Epithelial cell of proximal tubule (primary cell): ENCODE results near the gene H2BK1. TPM values are rescaled to one million over a fixed set of nuclear protein-coding genes. Genes with fewer than 3 reads are reported as not detected.
A peak's percentile ranks its signal among the peaks of the same experiment; 100 is the strongest.

Source experiments
- DNase-seq: peaks from one replicate; pipeline ENCODE4 v3.0.0-alpha.2; 2011; ENCODE audit warnings: low read depth
- H3K4me3 ChIP-seq: 2 replicates; pipeline ENCODE4 v1.5.1; 2011; ENCODE audit warnings: low read depth, mild to moderate bottlenecking, low read length
- total RNA-seq: library from RNA; depleted of rRNA; stranded (reverse); fragments of >200 nt; gene quantifications from 2 replicates; pipeline ENCODE4 v1.2.3, GENCODE V29; 2015
- TF ChIP-seq, protein P1 (sequence below): conservative IDR thresholded peaks from 2 replicates; pipeline ENCODE4 v1.5.1; 2012; ENCODE audit warnings: low read depth, mild to moderate bottlenecking, low read length

H2BK1 gene
- total RNA-seq, 1 donor from 2014 or later, result not detected

DNA sequence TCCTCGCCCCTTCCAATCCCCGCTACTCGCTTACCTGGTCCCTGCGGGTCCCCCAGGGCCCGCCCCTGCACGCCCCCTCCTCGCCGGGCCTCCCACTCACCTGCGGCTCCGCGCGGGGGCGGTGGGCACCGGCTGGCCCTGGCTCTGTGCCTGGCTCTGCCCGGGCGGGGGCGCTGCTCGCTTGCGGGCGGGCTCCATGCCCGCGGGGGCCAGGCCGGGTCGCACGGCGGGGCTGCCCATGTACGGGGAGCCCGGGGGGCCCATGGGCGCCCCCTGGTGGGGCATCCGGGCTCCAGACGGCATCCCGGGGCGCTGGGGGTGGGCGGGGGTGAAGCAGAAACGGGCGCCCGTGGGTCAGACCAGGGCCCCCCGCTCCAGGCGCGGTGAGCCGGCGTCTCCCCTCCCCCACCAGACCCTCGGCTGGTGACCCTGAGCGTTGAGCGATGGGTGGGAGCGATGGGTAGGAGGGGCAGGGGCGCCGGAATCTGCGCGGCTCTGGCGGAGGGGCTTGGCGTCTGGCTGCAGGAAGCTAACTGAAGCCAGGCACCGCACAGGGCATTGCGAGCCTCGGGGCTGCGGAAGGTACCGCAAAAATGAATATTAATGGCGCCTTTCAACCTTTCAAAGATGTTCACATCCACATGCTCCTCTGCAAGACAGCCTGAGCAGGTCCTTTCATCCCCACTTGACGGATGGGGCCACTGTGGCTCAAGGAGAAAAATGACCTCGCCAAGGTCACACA, 35.2 kb upstream of the H2BK1 start:
- DNase-seq, result no peak
- H3K4me3 ChIP-seq, result peak overlapping the region; percentile 22
- TF ChIP-seq, protein P1, sequence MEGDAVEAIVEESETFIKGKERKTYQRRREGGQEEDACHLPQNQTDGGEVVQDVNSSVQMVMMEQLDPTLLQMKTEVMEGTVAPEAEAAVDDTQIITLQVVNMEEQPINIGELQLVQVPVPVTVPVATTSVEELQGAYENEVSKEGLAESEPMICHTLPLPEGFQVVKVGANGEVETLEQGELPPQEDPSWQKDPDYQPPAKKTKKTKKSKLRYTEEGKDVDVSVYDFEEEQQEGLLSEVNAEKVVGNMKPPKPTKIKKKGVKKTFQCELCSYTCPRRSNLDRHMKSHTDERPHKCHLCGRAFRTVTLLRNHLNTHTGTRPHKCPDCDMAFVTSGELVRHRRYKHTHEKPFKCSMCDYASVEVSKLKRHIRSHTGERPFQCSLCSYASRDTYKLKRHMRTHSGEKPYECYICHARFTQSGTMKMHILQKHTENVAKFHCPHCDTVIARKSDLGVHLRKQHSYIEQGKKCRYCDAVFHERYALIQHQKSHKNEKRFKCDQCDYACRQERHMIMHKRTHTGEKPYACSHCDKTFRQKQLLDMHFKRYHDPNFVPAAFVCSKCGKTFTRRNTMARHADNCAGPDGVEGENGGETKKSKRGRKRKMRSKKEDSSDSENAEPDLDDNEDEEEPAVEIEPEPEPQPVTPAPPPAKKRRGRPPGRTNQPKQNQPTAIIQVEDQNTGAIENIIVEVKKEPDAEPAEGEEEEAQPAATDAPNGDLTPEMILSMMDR, result peak; percentile 43

DNA sequence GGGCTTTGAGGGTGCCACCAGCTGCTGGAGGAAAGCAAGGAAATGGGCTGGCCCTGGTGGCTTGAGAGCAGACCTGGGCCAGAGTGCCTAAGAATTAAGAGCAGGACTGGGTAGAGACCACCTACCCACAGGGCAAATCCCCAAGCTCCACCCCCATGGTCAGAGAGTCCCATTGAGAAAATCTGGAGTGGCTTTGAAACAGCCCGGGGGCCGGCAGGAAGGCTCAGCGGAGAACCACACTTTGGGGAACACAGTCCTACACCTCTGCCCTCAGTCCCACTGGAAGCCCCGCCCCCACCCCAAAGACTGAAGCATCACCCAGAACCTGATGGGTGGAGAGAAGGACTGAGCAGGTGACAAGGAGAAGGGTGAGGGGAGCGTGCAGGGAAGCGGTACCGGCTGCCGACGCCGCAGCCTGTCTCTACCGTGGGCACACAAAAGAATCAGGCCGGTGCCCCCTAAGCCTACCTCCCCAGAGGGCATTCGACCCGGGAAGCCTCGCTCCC, 34.6 kb upstream of the H2BK1 start:
- H3K4me3 ChIP-seq, result peak overlapping the region; percentile 22
- DNase-seq, result no peak
- TF ChIP-seq, protein P1, result no peak

DNA sequence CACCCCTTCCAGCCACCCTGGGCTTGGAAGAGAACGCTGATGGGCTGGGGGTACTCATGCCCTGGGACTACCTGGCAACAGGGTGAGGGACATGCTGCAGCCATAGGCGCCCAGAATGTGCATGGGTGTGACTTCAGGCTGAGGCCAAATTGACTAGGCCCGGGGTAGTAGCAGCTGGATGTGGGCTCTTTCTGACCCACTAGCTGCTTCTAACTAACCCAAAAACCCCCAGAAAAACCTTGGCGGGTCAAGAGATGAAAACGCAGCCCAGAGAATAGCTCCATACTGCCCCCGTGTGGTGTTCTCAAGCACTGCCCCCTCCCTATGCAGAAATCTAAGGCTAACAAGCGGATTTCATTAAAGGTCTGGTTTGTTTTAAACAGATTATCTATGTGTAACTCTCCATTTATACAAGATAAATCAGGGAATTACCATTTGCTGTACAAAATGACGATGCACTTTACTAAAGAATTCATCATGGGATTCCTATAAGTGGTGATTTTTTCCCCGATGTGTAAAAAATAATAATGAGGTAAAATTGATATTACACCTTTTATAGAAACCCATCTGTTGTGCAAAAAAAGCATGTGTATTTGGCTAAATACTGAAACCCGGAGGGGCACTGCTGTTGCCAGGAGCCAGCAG, 34.0 kb upstream of the H2BK1 start:
- no peak overlapping the region for H3K4me3 ChIP-seq
- TF ChIP-seq, protein P1, result peak; percentile 95
- no peak for DNase-seq

DNA sequence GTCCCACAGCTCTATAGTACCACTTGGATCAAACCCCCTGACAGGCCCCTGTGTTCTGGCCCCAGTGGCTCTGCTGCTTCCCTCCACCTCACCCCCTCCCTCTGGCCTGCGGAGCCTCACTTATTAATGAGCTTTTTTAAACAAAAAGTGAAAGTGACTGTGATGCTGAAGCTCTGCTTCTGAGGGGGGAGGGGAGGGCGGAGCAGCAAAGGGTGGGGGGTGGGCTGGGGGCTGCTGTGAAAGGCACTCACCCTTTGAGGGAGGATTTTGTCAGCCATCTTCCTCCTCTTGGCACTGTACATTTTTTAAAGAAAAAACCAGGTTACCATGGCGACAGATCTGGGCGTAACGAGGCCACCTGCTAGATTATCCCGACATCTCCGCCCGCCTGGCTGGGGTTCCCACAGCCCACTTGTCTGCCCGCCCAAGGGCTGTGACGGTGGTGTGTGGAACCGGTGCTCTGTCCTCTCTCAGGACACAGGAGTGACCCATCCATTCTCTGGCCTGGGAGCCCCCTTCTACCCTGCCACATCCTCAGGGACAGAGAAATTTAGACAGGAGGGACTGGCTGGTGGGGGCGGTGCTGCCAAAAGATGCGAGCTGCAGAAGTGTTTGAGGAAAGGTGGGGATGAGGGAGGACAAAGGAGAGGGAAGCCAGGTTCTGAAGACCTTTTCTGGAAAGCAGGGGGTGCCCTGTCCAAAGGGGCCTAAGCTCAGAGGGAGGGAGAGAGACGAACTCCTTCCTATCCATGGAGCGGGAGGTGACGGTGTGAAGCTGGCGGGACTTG, 33.3 kb upstream of the H2BK1 start:
- no peak overlapping the region for H3K4me3 ChIP-seq
- no peak for DNase-seq
- TF ChIP-seq, protein P1, result no peak

- DNase-seq, result no peak
- TF ChIP-seq, protein P1, result no peak
- H3K4me3 ChIP-seq, result no peak overlapping the region
Measured at GRCh38 chr7:151243045-151243349, 32.7 kb upstream of the H2BK1 start.

GRCh38 chr7:151242159-151243044, 32.1 kb upstream of the H2BK1 start:
- DNase-seq, result no peak
- no peak overlapping the region for H3K4me3 ChIP-seq
- TF ChIP-seq, protein P1, result no peak
